ENCODE results near the gene C16orf78.
A peak's percentile ranks its signal among the peaks of the same experiment; 100 is the strongest.

Gene C16orf78

GRCh38 chr16:49439676-49440075 lies 66.1 kb downstream of the C16orf78 start:
- Histone ChIP-seq H3K27ac (peak overlapping the region; percentile 97), H3K27me3 (no peaks in the 10 kb centered on the region), H4K20me1 (no peaks in the 10 kb centered on the region), H3K36me3 (no peaks in the 10 kb centered on the region), H3K9me3 (no peaks in the 10 kb centered on the region), H3K4me3 (no peak overlapping the region), H3K9ac (peak overlapping the region; percentile 18; the same call in 1 of the 2 replicates), H3K4me2 (peak overlapping the region; percentile 94), H3K4me1 (peaks cover 58% of the 10 kb centered on the region)
- TF ChIP-seq Cebpa-rat (IDR thresholded peaks at IDR 0.05): no peak

GRCh38 chr16:49440156-49441065 lies 66.8 kb downstream of the C16orf78 start:
- Histone ChIP-seq H3K36me3 (no peaks in the 10 kb centered on the region), H3K27me3 (no peaks in the 10 kb centered on the region), H3K27ac (peak overlapping the region; percentile 97), H3K4me3 (peak overlapping the region; percentile 55), H3K4me2 (peak overlapping the region; percentile 94), H3K9me3 (no peaks in the 10 kb centered on the region), H4K20me1 (no peaks in the 10 kb centered on the region), H3K4me1 (peaks cover 65% of the 10 kb centered on the region), H3K9ac (peak overlapping the region; percentile 82)
- TF ChIP-seq Cebpa-rat (IDR thresholded peaks at IDR 0.05): no peak

DNA sequence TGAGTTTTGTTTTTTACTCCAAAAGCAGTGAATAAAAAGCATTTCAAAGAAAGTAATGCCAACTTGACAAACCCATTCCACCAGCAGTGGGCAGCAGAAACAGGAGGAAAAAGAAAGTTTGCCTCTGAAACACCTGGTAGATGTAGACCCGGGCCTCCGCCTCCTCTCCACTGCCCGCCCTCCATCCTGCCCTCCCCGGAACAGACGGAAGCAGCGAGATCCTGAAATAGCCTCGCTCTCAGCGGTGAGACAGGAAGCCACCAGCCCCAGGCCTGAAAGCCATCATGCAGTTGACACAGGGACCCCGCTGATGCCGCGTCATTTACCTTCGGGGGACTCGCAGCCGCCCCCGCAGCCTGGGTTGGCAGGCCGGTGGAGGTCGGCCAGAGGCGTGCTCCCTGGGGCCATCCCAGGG lies 67.8 kb downstream of the C16orf78 start:
- H4K20me1 ChIP-seq: no peaks in the 10 kb centered on the region
- TF ChIP-seq Cebpa-rat (IDR thresholded peaks at IDR 0.05): no peak
- H3K4me2 ChIP-seq: peak overlapping the region; percentile 94
- H3K9ac ChIP-seq: peak overlapping the region; percentile 82
- H3K27ac ChIP-seq: peak overlapping the region; percentile 97
- H3K4me3 ChIP-seq: peak overlapping the region; percentile 55
- H3K9me3 ChIP-seq: no peaks in the 10 kb centered on the region
- no peaks in the 10 kb centered on the region for H3K36me3 ChIP-seq
- H3K4me1 ChIP-seq: peaks cover 68% of the 10 kb centered on the region
- no peaks in the 10 kb centered on the region for H3K27me3 ChIP-seq

DNA sequence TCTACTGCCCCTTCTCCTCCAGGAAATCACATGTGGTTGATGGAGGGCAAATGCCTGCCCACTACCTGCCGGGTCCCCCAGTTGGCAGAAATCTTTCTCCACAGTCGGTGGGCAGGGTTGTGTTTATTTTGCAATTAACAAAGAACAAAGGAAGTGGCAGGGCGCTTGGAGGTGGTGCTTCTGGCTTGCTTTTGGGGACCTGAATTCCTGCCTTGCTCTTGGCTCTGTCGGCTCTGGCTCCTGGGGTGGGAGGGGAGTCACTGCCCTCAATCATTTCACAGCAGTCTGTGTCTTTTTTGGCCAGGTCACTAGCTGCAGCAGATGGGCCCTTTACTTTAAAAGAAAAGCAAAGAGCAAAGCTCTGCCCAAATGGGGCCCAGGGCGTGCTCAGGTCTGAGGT lies 69.2 kb downstream of the C16orf78 start:
- H3K4me3 ChIP-seq: peak overlapping the region; percentile 12; the same call in 1 of the 2 replicates
- no peaks in the 10 kb centered on the region for H3K27me3 ChIP-seq
- H3K9ac ChIP-seq: peak overlapping the region; percentile 82; the same call in 1 of the 2 replicates
- H3K27ac ChIP-seq: peak overlapping the region; percentile 97
- H3K36me3 ChIP-seq: no peaks in the 10 kb centered on the region
- peak overlapping the region; percentile 94 for H3K4me2 ChIP-seq
- peaks cover 68% of the 10 kb centered on the region for H3K4me1 ChIP-seq
- no peaks in the 10 kb centered on the region for H3K9me3 ChIP-seq
- H4K20me1 ChIP-seq: no peaks in the 10 kb centered on the region
- no peak for TF ChIP-seq Cebpa-rat (IDR thresholded peaks at IDR 0.05)

DNA sequence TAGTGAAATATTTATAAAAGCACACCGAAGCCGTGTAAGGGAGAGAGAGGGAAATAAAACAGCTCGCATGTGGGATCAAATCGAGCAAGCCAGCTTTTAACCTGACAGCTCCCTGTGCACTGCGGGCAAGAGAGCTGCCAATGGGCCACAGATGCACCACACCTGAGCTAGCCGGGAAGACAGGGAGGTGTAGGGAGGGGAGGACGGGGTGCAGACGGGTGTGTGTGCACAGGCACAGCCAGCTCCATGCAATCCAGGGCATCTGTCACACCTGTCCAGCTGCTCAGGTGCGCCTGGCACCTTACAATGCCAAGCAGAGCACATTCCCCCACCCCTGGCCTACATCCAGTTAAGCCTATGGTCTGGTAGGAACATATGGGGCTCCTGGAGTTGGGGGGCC lies 70.0 kb downstream of the C16orf78 start:
- Histone ChIP-seq H3K27ac (peak overlapping the region; percentile 97; the same call in 1 of the 2 replicates), H3K4me2 (peak overlapping the region; percentile 94; the same call in 1 of the 2 replicates), H3K9me3 (no peaks in the 10 kb centered on the region), H3K27me3 (no peaks in the 10 kb centered on the region), H3K4me3 (no peak overlapping the region), H3K9ac (no peak overlapping the region), H3K4me1 (peaks cover 68% of the 10 kb centered on the region), H4K20me1 (no peaks in the 10 kb centered on the region), H3K36me3 (no peaks in the 10 kb centered on the region)
- TF ChIP-seq Cebpa-rat (IDR thresholded peaks at IDR 0.05): no peak

GRCh38 chr16:49446805-49447204 lies 73.2 kb downstream of the C16orf78 start:
- no peak for TF ChIP-seq Cebpa-rat (IDR thresholded peaks at IDR 0.05)
- Histone ChIP-seq H3K9me3 (no peaks in the 10 kb centered on the region), H3K27ac (no peak overlapping the region), H4K20me1 (no peaks in the 10 kb centered on the region), H3K4me2 (no peak overlapping the region), H3K4me1 (peaks cover 45% of the 10 kb centered on the region), H3K4me3 (no peak overlapping the region), H3K9ac (no peak overlapping the region), H3K27me3 (no peaks in the 10 kb centered on the region), H3K36me3 (no peaks in the 10 kb centered on the region)
